WTC11 (cell line): Measurements from ENCODE around the gene IFITM2.

Source experiments
- ATF6 ChIP-seq: sonication (generic); formaldehyde crosslinking; IDR thresholded peaks from 2 replicates; pipeline ENCODE4 v1.8.1; 2023; ENCODE audit warnings: mild to moderate bottlenecking, missing genetic modification reagents
- CREM ChIP-seq: sonication (generic); formaldehyde crosslinking; IDR thresholded peaks from 2 replicates; pipeline ENCODE4 v1.8.1; 2022; ENCODE audit warnings: mild to moderate bottlenecking, missing genetic modification reagents, moderate library complexity
- FOXP4 ChIP-seq: sonication (generic); formaldehyde crosslinking; IDR thresholded peaks from 2 replicates; pipeline ENCODE4 v1.8.0; 2022; ENCODE audit warnings: mild to moderate bottlenecking, missing genetic modification reagents
- USF2 ChIP-seq: sonication (generic); formaldehyde crosslinking; IDR thresholded peaks from 2 replicates; pipeline ENCODE4 v1.8.1; 2023; ENCODE audit warnings: mild to moderate bottlenecking, missing genetic modification reagents, moderate library complexity

- TF ChIP-seq CREM (no peak), ATF6 (CRISPR knock-in tag) (no peak), USF2 (CRISPR knock-in tag) (no peak), FOXP4 (CRISPR knock-in tag) (no peak)
Observed at GRCh38 chr11:342328-342727, 34.7 kb downstream of the IFITM2 start.
